NCI-H524 treated with DMSO at 0.1 percent for 48 hours (cell line): Measurements from ENCODE around the gene SPECC1.
"Not testable (repeated sequence)": the region's sequence is repeated elsewhere in the genome, so short reads cannot be mapped to it uniquely, and the experiment has no call there.

Source experiments
- DNase-seq: peaks from one replicate; lab custom pipeline; 2025; lab: John Stamatoyannopoulos, UW

SPECC1 gene, protein sequence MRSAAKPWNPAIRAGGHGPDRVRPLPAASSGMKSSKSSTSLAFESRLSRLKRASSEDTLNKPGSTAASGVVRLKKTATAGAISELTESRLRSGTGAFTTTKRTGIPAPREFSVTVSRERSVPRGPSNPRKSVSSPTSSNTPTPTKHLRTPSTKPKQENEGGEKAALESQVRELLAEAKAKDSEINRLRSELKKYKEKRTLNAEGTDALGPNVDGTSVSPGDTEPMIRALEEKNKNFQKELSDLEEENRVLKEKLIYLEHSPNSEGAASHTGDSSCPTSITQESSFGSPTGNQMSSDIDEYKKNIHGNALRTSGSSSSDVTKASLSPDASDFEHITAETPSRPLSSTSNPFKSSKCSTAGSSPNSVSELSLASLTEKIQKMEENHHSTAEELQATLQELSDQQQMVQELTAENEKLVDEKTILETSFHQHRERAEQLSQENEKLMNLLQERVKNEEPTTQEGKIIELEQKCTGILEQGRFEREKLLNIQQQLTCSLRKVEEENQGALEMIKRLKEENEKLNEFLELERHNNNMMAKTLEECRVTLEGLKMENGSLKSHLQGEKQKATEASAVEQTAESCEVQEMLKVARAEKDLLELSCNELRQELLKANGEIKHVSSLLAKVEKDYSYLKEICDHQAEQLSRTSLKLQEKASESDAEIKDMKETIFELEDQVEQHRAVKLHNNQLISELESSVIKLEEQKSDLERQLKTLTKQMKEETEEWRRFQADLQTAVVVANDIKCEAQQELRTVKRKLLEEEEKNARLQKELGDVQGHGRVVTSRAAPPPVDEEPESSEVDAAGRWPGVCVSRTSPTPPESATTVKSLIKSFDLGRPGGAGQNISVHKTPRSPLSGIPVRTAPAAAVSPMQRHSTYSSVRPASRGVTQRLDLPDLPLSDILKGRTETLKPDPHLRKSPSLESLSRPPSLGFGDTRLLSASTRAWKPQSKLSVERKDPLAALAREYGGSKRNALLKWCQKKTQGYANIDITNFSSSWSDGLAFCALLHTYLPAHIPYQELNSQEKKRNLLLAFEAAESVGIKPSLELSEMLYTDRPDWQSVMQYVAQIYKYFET

GRCh38 chr17:20009302-20010098 is at the start of gene SPECC1:
Gene SPECC1 (plus strand): TSS chr17:20009359. CDS start chr17:20096652, 87,293 bp downstream.
- DNase-seq = no peak

GRCh38 chr17:19962954-19963353 is 46.2 kb upstream of the SPECC1 start:
- DNase-seq = not testable (repeated sequence)

DNA sequence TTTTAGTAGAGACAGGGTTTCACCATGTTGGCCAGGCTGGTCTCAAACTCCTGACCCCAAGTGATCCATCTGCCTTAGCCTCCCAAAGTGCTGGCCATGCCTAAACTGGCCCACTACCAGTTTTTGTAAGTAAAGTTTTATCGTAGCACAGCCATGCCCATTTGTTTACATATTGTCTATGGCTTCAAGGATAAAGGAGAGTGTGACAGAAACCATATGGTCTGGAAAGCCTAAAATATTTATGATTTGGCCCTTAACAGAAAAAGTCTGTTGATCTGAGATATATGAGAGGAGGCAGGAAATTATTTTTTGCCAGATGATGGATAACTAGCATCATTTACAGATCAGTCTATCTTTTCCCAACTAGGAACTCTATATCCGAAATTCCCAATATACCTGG is 36.0 kb upstream of the SPECC1 start:
- no peak for DNase-seq

- DNase-seq = no peak
Observed at GRCh38 chr17:19975601-19976000, 33.6 kb upstream of the SPECC1 start.

- peak; percentile 52 for DNase-seq
Observed at GRCh38 chr17:19977293-19978208, 31.6 kb upstream of the SPECC1 start, which contains the start of gene AKAP10. Gene AKAP10 (minus strand): TSS chr17:19977828. CDS start chr17:19977679, 149 bp downstream.

GRCh38 chr17:19978209-19978802 is 30.9 kb upstream of the SPECC1 start:
- no peak for DNase-seq

GRCh38 chr17:19978805-19979211 is 30.4 kb upstream of the SPECC1 start:
- no peak for DNase-seq

DNA sequence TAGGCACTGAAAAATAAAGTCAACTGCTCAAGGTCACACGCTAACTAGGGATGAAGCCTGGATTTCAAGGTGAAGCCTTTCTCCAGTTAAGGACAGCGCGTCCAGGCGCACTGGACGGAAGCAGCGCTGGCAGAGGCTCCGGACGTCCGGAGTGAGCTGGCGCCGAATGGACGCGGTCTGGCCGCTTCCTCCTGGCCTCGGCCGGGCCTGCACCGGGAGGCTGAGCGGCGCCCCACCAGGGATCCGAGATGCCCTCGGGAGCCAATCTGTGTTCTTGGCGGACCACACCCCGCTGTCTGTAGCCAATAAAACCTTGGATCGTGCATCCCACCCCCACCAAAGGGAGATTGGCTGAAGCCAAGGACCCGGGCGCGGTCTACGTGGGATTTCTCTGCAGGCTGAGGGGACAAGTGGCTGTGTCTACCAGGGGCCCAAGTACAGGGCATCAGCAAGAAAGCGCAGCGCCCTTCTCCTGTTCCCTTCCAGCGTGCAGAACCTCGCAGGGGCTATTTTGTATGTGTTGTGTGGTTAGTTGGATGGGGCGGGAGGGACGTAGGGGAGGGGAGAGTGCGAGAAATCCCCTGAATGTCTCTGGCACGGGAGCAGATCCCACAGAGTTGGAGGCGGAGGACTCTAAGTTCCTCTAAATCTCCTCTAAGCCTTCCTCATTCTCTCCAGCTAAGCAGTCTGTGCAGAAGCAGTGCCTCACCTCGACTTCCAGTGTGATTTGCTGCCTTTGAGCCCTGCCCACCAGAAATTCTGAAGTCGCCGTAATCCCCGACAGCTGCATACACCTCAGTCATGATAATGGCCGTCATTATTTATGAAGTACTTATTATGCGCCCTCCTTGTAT is 29.0 kb upstream of the SPECC1 start:
- peak; percentile 90 for DNase-seq

- no peak for DNase-seq
Observed at GRCh38 chr17:19986941-19987861, 22.0 kb upstream of the SPECC1 start.

DNA sequence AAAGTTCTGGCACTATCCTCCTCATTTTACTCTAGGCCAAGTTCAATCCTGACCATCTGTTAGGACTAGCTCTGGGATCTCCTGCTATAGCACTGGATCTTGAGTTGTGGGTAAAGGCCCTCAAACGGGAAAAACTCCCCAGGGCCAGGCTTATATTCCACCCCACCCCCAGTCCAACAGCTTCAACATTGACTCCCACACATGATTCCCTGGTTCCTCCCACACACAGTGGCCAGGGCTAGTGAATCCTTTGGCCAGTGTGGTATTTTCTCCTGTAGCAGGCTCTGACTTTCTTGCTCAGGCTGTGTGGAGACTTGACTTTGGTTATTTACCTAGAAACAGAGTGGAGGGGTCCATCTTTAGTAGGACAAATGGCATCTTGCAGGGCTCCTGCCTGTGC is 21.3 kb upstream of the SPECC1 start:
- DNase-seq = no peak

GRCh38 chr17:19991252-19991885 is 17.8 kb upstream of the SPECC1 start:
- no peak for DNase-seq

DNA sequence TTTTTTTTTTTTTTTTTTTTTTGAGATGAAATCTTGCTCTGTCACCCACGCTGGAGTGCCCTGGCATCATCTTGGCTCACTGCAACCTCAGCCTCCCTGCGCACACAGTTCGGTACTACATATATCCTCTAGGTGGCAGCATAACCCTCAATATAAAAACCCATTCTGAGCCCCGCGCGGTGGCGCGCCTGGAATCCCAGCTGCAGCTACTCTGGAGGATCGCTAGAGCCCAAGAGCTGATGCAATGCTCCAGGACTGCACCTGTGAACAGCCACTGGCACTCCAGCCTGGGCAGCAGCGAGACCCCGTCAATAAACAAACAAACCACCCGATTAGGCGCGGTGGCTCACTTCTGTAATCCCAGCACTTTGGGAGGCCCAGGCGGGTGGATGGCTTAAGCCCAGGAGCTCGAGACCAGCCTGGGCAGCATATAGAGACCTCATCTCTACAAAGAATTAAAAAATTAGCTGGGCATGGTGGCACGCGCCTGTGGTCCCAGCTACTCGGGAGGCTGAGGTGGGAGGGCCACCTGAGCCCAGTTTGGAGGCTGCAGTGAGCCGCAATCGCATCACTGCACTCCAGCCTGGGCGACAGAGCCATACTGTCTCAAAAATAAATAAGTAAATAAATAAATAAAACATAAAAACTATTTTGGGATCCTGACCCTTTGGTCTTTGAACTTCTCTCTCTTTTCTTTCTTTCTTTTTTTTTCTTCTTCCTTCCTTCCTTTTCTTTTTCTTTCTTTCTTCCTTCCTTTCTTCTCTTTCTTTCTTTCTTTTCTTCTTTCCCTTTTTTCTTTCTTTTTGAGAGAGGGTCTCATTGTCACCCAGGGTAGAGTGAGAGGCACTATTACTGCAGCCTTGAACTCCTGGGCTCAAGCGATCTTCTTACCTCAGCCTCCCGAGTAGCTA is 16.1 kb upstream of the SPECC1 start:
- peak; percentile 67 for DNase-seq

DNA sequence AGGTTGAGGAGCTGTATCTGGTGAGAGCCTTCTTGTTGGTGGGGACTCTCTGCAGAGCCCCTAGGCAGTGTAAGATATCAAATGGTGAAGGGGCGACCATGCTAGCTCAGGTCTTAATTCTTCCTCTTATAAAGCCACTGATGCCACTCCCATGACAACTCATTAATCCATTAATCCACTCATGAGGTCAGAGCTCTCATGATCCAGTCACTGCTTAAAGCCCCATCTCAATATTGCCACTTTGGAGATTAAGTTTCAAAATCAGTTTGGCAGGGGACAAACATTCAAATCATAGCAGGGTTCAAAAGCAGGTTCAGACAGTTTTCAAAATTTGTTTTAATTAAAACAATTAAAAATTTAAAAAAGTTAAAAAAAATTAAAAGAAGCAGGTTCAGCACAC is 13.1 kb upstream of the SPECC1 start:
- peak; percentile 85 for DNase-seq

- peak; percentile 28 for DNase-seq
Observed at GRCh38 chr17:19996502-19996901, 12.7 kb upstream of the SPECC1 start.

- DNase-seq = no peak
Observed at GRCh38 chr17:20008242-20009051, 712 bp upstream of the SPECC1 start.

DNA sequence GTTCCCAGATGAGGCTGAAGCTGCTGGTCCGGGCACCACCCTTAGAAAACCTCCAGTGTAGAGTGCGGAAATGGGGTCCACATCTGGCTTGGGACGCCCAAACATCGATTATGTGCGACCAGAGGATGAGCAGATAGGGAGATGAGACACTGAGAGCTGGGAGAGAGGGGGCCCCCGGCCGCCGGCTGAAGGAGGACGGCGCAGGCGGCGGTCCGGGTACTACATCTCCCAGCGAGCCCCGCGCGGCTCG is 182 bp upstream of the SPECC1 start:
- no peak for DNase-seq
